Loucy (cell line): ENCODE results near the gene RAB7A.

ENCODE experiments used
- H2AFZ ChIP-seq: fragments of 200-600 bp; sonication (generic); 2 replicates; pipeline ENCODE4 v1.6.0; 2016; ENCODE audit warnings: antibody characterized with exemption, mild to moderate bottlenecking, low read length, moderate library complexity
- H3F3A ChIP-seq: fragments of 200-600 bp; 2 replicates; pipeline ENCODE4 v1.6.0; 2016; ENCODE audit warnings: antibody characterized with exemption, low read depth, mild to moderate bottlenecking
- H3K27me3 ChIP-seq: fragments of 200-600 bp; sonication (generic); 2 replicates; pipeline ENCODE4 v1.6.1; 2014; ENCODE audit warnings: low read length, mild to moderate bottlenecking; ENCODE audit not compliant: insufficient read depth, poor library complexity, severe bottlenecking
- H3K36me3 ChIP-seq: fragments of 200-600 bp; sonication (generic); 2 replicates; pipeline ENCODE4 v1.6.1; 2016; ENCODE audit warnings: low read length; ENCODE audit not compliant: insufficient read depth
- H3K4me1 ChIP-seq: fragments of 200-600 bp; sonication (generic); 2 replicates; pipeline ENCODE4 v1.5.1; 2014; ENCODE audit warnings: low read length, mild to moderate bottlenecking; ENCODE audit not compliant: insufficient read depth, poor library complexity, severe bottlenecking
- H3K4me2 ChIP-seq: fragments of 200-600 bp; sonication (generic); 2 replicates; pipeline ENCODE4 v1.6.0; 2014; ENCODE audit warnings: antibody characterized with exemption, low read length, low read depth, mild to moderate bottlenecking; ENCODE audit not compliant: poor library complexity, severe bottlenecking
- H3K4me3 ChIP-seq: fragments of 200-600 bp; sonication (generic); 2 replicates; pipeline ENCODE4 v1.5.1; 2014; ENCODE audit warnings: low read length, mild to moderate bottlenecking, mixed read lengths; ENCODE audit not compliant: poor library complexity, severe bottlenecking
- H3K79me2 ChIP-seq: fragments of 200-600 bp; sonication (generic); 2 replicates; pipeline ENCODE4 v1.6.1; 2014; ENCODE audit warnings: low read length; ENCODE audit not compliant: insufficient read depth
- H3K9ac ChIP-seq: fragments of 200-600 bp; sonication (generic); 2 replicates; pipeline ENCODE4 v1.6.0; 2014; ENCODE audit warnings: mild to moderate bottlenecking, low read depth, low read length, moderate library complexity; ENCODE audit not compliant: poor library complexity, severe bottlenecking
- H3K9me2 ChIP-seq: fragments of 200-600 bp; sonication (generic); replicated peaks from 2 replicates; pipeline ENCODE4 v1.6.1; 2016; ENCODE audit warnings: low read depth, low read length, mixed read lengths
- H3K9me3 ChIP-seq: fragments of 200-600 bp; sonication (generic); 2 replicates; pipeline ENCODE4 v1.6.1; 2014; ENCODE audit warnings: mild to moderate bottlenecking, antibody characterized with exemption, low read length, low read depth; ENCODE audit not compliant: insufficient read depth
- H4K20me1 ChIP-seq: fragments of 200-600 bp; sonication (generic); 2 replicates; pipeline ENCODE4 v1.6.0; 2014; ENCODE audit warnings: antibody characterized with exemption, low read length, mild to moderate bottlenecking; ENCODE audit not compliant: insufficient read depth, poor library complexity, severe bottlenecking
- CTCF ChIP-seq: fragments of 200-600 bp; sonication (generic); conservative IDR thresholded peaks from 2 replicates; pipeline ENCODE4 v1.5.1; 2014; ENCODE audit warnings: mild to moderate bottlenecking, antibody characterized with exemption, low read length
- EZH2phosphoT487 ChIP-seq: fragments of 200-600 bp; IDR thresholded peaks from 2 replicates; pipeline ENCODE4 v1.6.1; 2018; ENCODE audit warnings: antibody characterized with exemption, mild to moderate bottlenecking, moderate library complexity, borderline replicate concordance

The RAB7A gene

GRCh38 chr3:128858167-128858566 is 132.2 kb downstream of the RAB7A start:
- H3K9me3 ChIP-seq: peaks cover 37% of the 10 kb centered on the region

GRCh38 chr3:128859630-128860029 is 133.6 kb downstream of the RAB7A start:
- no peak overlapping the region for H2AFZ ChIP-seq
- no peak overlapping the region for H3K4me2 ChIP-seq
- no peaks in the 10 kb centered on the region for H3K27me3 ChIP-seq
- no peaks in the 10 kb centered on the region for H3F3A ChIP-seq
- no peaks in the 10 kb centered on the region for H3K79me2 ChIP-seq
- no peak overlapping the region for H3K9ac ChIP-seq
- no peaks in the 10 kb centered on the region for H4K20me1 ChIP-seq
- no peaks in the 10 kb centered on the region for H3K4me1 ChIP-seq
- H3K9me3 ChIP-seq: peaks cover 31% of the 10 kb centered on the region
- TF ChIP-seq EZH2phosphoT487 (no peak), CTCF (no peak)
- H3K4me3 ChIP-seq: no peak overlapping the region
- H3K9me2 ChIP-seq: no peaks in the 10 kb centered on the region
- H3K36me3 ChIP-seq: no peaks in the 10 kb centered on the region

More at GRCh38 chr3:128858167-128858566, 132.2 kb downstream of the RAB7A start:
- Histone ChIP-seq H3K4me1 (no peaks in the 10 kb centered on the region), H3K9ac (no peak overlapping the region), H3K27me3 (no peaks in the 10 kb centered on the region), H3K79me2 (no peaks in the 10 kb centered on the region), H3K4me3 (no peak overlapping the region), H3K9me2 (no peaks in the 10 kb centered on the region), H3F3A (no peaks in the 10 kb centered on the region), H4K20me1 (no peaks in the 10 kb centered on the region), H2AFZ (no peak overlapping the region), H3K4me2 (no peak overlapping the region), H3K36me3 (no peaks in the 10 kb centered on the region)
- TF ChIP-seq CTCF (no peak), EZH2phosphoT487 (no peak)

- TF ChIP-seq EZH2phosphoT487: no peak
- TF ChIP-seq CTCF: no peak
- Histone ChIP-seq H3F3A (no peaks in the 10 kb centered on the region), H3K9me2 (no peaks in the 10 kb centered on the region), H3K4me2 (no peak overlapping the region), H3K27me3 (no peaks in the 10 kb centered on the region), H3K4me3 (no peak overlapping the region), H3K9ac (no peak overlapping the region), H3K79me2 (no peaks in the 10 kb centered on the region), H3K36me3 (no peaks in the 10 kb centered on the region), H2AFZ (no peak overlapping the region), H3K9me3 (peaks cover 22% of the 10 kb centered on the region), H3K4me1 (no peaks in the 10 kb centered on the region), H4K20me1 (no peaks in the 10 kb centered on the region)
Observed at GRCh38 chr3:128861491-128861890, 135.5 kb downstream of the RAB7A start.
